Measurements from ENCODE around the gene MED29.

MED29 gene

DNA sequence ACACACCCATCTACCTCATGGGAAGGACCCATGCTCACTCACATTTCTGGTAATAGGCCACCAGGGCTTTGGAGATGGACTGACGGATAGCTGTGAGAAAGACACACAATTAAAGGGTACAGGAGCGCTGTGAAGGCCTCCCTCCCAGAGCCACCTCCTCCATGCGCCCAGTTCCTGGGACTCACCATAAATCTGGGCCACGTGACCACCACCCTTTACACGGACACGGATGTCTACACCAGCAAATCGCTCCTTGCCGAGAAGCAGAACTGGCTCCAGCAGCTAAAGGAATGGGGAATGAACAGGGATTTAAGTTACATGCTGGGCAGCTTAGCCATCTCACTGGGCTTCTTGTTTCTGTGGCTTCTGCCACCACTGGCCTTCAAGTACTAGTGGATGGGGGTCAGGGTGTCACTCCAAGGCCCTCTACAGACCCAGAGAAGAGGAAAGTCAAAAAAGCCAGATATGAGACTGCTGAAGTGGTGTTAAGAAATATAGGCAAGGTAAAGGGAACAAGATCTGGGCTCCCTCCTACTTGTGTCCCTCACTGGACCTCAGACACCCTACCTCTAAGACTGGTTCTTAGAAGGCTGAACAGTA, 42.4 kb downstream of the MED29 start:
- no peak for DNase-seq

DNA sequence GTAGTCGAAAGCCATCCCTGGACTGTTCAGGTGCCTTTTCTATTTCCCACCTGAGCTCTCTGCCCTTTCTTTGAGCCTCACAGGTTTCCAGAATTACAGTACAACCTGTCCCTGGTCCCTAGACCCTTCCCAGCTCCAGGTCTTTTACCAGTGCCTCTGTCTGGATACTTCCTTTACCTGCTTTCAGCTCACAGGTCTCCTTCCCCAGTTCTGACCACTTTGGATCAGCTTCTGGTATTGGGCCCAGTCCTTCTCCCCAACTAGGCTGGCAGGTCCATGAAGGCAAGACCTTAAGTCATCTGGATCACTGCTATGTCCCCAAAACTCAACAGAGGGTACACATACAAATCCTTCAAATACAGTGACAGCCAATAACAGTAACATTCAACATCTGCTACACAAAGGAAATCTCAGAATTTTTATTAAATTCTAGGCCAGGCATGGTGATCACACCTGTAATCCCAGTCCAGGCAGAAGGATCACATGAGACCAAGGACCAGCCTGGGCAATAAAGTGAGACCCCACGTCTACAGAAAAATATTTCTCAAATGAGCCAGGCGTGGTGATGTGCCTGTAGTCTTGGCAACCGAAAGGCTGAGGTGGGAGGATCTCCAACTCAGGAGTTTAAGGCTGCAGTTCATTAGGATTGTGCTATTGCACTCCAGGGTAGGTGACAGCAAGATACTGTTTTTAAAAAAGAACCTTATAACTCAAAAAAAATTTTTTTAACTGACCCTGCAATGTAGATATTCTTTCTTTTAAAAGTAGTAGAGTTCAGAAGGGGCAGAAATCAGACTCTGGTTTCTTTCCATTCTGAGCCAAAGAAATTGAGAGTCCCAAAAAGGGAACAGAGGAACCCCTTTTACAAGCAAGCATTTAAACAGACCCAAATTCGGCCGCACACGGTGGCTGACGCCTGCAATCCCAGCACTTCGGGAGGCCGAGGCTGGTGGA, 43.2 kb downstream of the MED29 start:
- no peak for DNase-seq

DNA sequence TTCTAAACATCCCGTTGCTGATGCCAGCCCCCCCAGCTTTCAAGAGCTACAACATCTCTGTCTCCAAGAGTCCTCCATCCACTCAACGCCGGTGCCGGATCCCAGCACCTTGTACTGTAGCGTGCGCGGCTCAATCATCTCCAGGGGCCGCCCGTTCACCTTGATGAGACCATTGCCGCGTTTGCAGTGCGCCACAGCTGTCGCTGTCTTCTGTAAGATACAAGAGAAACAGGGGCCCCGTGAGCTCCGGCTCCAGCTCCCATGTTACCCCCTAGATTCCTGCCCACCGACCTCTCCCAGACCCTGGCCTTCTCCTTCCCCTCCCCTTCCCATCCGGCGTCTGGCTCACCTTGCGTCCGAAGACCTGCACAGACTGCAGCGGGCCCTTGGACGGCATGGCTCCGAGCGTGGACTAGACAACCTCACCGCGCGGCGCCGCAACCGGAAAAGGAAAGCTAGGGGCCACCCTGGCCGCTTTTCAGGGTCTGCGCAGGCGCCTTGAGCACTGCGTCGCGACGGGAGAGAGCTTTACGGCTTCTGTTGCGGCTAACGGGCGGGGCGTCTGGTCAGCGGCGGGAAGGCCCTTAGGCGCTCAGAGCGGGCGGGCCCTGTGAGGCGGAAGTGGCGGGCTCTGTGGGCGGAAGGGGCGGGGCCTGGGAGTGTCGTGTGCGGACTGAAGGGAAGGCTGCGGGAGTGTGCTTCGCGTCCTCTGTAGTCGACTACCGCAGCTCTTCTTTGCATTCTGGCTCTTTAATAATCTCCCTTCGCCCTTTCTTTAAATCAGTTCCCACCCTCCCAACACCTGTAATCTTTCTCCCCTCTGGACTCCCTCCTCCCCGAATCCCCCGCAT, 44.5 kb downstream of the MED29 start, which contains the start of gene RPS16:
Gene RPS16, minus strand, starts transcription at position 451 of the 851 bp plus-strand sequence. Its CDS starts 54 bp downstream, at position 397.
- DNase-seq, result peak; percentile 100

DNA sequence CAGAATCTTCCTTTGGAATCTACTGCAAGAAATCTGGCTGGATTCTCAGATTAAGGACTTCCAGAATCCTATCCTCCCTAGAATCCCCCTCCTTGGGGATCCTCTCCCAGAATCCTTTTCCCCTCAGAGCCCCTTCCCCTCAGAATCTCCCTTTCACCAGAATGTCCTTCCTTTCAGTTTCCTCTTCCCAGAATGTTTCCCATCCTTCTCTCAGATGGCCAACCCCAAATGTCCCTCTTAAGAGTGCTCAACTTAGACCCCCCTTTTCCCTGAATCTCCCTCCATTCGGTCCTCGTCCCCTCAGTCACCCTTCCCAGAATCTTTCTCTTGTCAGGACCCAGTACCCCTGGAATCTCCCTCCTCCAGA, 45.2 kb downstream of the MED29 start:
- no peak for DNase-seq

DNA sequence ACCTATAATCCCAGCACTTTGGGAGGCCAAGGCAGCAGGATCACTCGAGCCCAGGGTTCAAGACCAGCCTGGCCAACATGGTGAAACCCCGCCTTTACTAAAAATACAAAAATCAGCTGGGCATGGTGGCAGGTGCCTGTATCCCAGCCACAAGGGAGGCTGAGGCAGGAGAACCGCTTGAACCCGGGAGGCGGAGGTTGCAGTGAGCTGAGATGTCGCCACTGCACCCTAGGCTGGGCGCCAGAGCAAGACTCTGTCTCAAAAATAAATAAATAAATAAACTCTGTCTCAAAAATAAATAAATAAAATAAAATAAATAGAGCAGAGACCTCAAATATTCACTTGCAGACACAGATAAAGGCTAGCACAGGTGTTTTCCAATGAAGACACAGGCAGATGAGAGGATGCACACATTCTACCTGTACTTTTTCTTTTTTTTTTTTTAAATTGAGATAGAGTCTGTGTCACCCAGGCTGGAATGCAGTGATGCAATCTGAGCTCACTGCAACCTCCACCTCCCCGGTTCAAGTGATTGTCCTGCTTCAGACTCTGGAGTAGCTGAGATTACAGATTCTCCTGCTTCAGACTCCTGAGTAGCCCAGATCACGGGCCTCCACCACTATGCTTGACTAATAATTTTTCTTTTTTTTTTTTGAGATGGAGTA, 47.2 kb downstream of the MED29 start:
- no peak for DNase-seq

DNA sequence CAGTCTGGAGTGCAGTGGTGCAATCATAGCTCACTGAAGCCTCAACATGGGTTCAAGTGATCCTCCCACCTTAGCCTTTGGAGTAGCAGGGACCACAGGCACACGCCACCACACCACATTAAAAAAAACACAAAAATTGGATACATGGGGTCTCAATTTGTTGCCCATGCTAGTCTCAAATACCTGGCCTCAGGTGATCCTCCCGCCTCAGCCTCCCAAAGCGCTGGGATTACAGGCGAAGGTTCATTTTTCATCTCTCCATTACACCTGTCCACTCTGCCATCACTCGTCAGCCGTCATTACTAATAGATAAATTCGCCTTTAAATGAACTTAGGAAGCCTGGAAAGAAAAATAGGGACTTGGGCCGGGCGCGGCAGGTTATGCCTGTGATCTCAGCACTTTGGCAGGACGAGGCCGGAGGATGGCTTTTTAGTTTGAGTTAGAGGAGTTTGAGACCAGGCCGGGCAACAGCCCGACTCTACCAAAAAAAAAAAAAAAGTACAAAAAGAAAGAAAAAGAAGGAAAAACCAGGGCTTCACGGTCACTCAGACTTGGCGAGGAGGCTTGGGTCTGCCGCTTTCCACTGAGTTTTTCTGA, 53.5 kb downstream of the MED29 start:
- no peak for DNase-seq

DNA sequence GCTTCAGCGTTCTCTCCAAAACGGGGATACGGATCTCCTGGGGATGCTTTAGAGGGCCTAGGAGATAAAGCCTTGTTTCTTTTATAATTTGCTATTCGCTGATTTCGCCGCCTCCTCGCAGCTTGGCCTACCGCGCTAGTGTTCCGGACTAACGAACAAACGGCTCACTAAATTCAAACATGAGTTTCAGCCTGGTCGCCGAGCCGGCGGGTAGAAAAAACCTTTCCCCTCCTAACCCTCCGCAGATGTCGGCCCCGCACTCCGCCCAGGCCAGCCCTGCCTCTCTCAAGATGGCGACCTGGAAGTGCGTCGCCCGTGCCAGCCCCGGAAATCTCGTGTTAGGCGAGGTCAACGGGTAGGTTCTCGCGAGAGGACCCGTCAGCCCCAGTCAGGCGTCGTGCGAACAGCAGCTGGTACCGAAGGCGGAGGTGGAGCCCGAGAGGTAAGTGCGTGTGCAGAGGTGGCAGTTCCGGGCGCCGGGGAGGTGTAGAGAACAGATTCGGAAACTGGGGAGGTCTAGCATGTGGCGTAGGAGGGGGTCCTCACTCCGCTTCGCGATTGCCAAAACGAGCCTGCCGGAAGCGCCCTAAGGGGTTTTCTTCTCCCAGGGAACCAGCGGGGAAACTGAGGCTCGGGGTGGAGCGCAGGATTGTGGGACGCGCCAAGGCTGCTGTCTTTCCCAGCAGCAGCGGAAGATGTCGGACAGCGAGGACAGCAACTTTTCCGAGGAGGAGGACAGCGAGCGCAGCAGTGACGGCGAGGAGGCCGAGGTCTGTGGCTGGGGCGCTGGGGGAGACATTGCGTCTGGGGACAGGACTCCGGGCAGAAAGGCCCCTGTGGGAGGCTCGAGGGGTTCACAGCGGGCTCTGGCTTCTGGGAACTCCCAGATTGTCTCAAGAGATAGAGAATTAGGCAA, 54.3 kb downstream of the MED29 start, which contains the start of gene SUPT5H:
Gene SUPT5H, plus strand, starts transcription at position 387 of the 916 bp plus-strand sequence. Its CDS starts 309 bp downstream, at position 696.
- peak; percentile 94 for DNase-seq

DNA sequence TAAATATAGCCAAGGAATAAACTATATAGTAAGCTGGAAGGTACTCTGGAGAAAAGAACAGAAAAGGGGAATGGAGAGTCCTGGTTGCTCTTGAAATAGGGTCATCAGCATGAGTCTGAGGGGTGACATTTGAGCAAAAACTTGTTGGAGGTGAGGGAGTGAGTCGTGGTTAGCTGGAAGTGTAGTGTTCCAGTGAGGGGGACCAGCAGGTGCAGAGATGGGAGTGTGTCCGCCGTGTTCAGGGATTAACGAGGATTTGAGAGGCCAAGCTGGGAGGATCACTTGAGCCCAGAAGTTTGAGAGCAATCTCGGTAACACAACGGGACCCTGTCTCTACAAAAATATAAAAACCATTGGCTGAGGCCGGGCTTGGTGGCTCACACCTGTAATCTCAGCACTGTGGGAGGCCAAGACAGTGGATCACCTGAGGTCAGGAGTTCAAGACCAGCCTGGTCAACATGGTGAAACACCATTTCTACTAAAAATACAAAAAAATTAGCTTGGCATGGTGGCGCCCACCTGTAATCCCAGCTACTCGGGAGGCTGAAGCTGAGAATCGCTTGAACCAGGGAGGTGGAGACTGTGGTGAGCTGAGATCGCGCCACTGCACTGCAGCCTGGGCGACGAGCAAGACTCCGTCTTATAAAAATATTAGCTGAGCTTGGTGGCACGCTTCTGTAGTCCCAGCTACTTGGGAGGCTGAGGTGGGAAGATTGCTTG, 55.3 kb downstream of the MED29 start:
- DNase-seq, result no peak

DNA sequence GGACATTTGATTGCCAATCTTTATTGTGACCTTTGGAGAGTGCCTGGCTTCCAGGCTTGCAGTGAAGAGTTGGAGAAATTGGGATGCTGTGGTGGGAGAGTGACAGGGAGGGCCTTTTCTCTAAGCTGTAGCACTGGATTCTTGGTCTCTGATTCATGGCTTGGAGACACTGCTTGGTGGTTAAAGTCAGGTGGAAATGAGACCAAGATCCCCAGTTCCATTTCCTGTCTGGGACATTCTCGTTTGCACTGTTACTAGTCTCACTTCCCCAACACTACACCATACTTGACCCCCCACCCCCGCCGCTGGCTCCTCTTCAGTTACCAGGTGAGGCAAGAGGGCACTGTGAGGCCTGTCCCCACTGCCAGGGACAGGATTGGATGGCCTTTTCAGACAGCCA, 57.1 kb downstream of the MED29 start:
- no peak for DNase-seq

DNA sequence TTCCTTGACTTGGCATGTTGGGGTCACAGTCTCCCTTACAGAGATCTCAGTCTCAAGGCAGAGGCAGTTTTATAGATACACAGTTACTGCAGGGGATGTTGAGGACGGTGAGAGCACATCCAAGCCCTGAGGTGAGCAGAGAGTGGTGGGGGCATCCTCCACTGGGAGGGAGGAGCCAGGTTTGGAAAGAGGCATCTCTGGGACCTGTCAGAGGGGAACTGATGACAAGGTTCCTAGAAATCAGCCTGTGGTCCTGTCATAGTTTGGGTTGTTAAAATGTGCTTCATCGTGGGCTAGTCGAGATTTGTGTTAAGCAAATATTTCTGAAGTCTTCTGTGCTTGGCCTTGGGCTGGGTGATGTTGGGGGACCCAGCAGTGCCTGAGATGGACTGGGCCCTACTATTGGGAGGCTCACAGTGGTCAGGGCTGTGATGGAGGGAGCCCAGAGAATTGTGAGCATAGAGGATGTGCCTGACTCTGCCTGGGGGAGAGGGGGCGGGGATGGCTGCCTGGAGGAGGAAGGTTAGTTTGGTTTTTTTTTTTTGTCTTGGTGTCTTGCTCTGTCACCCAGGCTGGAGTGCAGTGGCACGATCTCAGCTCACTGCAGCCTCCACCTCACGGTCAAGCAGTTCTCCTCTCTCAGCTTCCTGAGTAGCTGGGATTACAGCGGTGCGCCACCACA, 58.1 kb downstream of the MED29 start:
- DNase-seq, result no peak

Data from stimulated activated CD4-positive, alpha-beta T cell treated with anti-CD3 and anti-CD28 coated beads, Interleukin-12 subunit alpha, Interleukin-12 subunit beta, amount 100 ng/mL, for 4 hours (primary cell).